ENCODE measurements around the gene INHBB.
A peak's percentile ranks its signal among the peaks of the same experiment; 100 is the strongest.

Gene INHBB

DNA sequence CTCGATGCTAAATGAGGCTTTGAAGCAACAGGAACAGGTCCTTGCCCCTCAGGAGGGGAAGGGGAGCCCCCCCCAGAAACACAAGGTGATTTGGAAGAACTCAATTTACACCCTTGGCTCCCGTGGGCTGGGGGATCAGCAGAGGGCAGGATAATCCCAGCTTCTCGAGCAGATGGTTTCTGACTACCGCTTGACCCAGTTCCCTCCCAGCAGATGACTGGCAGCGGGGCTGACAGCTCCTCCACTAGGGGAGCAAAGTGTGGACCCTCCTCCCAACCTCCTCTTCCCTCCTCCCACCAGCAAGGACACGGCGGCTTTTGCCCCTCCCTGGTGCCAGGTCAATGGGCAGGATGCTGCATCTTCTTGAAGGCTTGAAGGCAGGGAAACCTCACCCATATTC lies 3.5 kb upstream of the INHBB start:
- Histone ChIP-seq H3K27ac (ENCODE audit: low read depth, low read length, severe bottlenecking) (no peak overlapping the region), H3K9me3 (ENCODE audit: control insufficient read depth, low read length) (no peaks in the 10 kb centered on the region), H3K4me1 (ENCODE audit: control insufficient read depth, insufficient read depth, low read length, poor library complexity, severe bottlenecking) (peaks cover 7% of the 10 kb centered on the region), H3K4me3 (ENCODE audit: extremely low read depth, insufficient read depth, low read length, poor library complexity, severe bottlenecking) (no peak overlapping the region), H3K36me3 (ENCODE audit: control insufficient read depth, insufficient read depth, low read length) (no peaks in the 10 kb centered on the region)
- WGBS, 2 experiments (ENCODE audit: insufficient coverage in 2 of 2), result 38 to 40% methylated on average over 4 to 5 of the region's 7 CpGs

DNA sequence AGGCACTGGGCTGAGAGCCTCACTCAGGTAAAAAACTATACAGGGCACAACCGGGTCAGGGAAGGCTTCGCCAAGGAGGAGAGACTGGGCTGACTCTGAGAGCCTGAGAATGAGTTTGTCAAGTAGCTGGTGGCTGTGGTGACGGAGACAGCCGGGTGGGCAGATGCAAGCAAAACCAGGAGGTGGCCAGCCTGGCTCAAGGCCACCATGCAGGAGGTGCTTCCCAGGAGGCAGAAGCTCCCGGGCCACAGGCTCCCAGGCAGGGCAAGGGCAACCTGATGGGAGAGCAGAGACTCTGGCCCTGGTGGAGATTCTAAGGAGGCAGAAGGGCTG lies 2.9 kb upstream of the INHBB start:
- H3K27ac ChIP-seq (ENCODE audit: low read depth, low read length, severe bottlenecking), result no peak overlapping the region
- no peaks in the 10 kb centered on the region for H3K36me3 ChIP-seq (ENCODE audit: control insufficient read depth, insufficient read depth, low read length)
- WGBS, 2 experiments (ENCODE audit: insufficient coverage in 2 of 2), result 48 to 51% methylated on average over 4 to 5 of the region's 5 CpGs
- H3K9me3 ChIP-seq (ENCODE audit: control insufficient read depth, low read length), result no peaks in the 10 kb centered on the region
- H3K4me3 ChIP-seq (ENCODE audit: extremely low read depth, insufficient read depth, low read length, poor library complexity, severe bottlenecking), result no peak overlapping the region
- H3K4me1 ChIP-seq (ENCODE audit: control insufficient read depth, insufficient read depth, low read length, poor library complexity, severe bottlenecking), result peaks cover 7% of the 10 kb centered on the region

DNA sequence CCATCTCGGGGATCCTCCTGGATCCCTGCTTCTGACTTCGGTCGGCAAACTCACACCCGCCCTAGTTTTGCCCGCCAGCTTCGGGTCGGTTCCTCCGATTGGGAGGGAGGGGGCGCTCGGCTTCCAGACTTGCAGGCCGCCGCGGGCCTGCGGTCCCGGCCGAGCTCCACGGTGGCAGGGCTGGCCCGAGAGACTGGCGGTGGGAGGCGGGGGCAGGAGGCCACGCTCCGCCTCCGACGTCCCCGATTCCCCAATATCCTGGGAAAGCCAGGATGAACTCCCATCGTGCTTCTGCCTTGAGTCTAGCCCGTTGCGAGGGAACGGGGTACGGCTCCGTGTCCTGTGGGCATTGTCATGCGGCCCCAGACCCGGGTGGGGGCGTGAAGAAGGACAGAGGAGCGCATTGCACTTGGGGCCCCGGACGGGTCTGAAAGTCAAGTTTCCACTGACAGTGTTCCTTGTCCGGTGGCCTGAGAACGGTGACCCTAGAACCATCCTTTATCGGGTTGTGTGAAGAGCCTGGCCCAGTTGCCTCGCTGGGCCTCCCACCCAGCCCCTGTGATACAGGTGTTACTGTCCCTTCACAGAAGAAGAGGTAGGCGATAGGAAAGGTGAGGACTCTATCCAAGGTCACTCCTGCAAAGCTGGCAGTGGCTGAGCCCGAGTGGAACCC lies 2.4 kb upstream of the INHBB start:
- 3 to 5% methylated on average over 40 to 42 of the region's 43 CpGs for WGBS, 2 experiments (ENCODE audit: insufficient coverage in 2 of 2)
- Histone ChIP-seq H3K4me1 (ENCODE audit: control insufficient read depth, insufficient read depth, low read length, poor library complexity, severe bottlenecking) (peaks cover 7% of the 10 kb centered on the region), H3K27ac (ENCODE audit: low read depth, low read length, severe bottlenecking) (no peak overlapping the region), H3K36me3 (ENCODE audit: control insufficient read depth, insufficient read depth, low read length) (no peaks in the 10 kb centered on the region), H3K4me3 (ENCODE audit: extremely low read depth, insufficient read depth, low read length, poor library complexity, severe bottlenecking) (no peak overlapping the region), H3K9me3 (ENCODE audit: control insufficient read depth, low read length) (no peaks in the 10 kb centered on the region)

DNA sequence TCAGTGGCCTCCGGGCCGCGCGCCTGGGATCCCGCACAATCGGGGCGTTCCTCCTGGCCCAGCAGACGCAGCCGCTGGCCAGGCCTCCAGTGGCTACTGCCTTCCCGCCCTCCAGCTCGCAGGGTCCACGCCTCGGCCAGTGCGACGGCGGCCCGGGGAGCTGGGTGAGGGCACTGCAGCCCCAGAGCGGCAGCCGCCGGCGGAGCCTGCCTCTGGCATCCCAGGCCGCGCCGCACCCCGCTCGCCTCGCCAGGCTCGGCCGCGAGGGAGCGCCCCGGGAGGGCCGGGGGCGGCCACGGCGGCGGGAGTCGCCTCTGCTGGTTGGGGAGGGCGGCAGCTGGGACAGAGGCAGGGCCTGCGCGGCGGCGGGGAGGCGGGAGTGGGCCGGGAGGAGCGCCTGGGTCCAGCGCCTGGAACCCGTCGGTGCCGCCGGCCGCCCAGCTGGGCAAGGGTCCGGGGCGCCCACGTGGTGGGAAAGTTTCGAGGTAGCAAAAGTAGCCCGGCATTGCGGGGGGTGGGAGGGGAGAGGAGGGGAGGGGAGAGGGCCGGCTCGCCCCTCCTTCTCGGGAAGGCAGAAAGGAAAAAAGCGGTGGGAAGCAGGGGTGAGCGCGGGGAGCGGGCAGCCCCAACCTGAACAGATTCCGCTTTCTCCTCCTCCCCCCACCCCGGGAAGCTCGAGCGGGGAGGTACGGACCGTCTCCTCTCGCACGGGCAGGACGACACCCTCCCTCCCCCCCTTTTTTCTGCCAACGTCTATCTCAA lies 1.5 kb upstream of the INHBB start:
- H3K36me3 ChIP-seq (ENCODE audit: control insufficient read depth, insufficient read depth, low read length), result no peaks in the 10 kb centered on the region
- WGBS, 2 experiments (ENCODE audit: insufficient coverage in 2 of 2), result 2 to 3% methylated on average over 31 to 56 of the region's 75 CpGs
- H3K4me3 ChIP-seq (ENCODE audit: extremely low read depth, insufficient read depth, low read length, poor library complexity, severe bottlenecking), result peak overlapping the region; percentile 19
- no peaks in the 10 kb centered on the region for H3K9me3 ChIP-seq (ENCODE audit: control insufficient read depth, low read length)
- H3K4me1 ChIP-seq (ENCODE audit: control insufficient read depth, insufficient read depth, low read length, poor library complexity, severe bottlenecking), result peaks cover 7% of the 10 kb centered on the region
- H3K27ac ChIP-seq (ENCODE audit: low read depth, low read length, severe bottlenecking), result no peak overlapping the region

DNA sequence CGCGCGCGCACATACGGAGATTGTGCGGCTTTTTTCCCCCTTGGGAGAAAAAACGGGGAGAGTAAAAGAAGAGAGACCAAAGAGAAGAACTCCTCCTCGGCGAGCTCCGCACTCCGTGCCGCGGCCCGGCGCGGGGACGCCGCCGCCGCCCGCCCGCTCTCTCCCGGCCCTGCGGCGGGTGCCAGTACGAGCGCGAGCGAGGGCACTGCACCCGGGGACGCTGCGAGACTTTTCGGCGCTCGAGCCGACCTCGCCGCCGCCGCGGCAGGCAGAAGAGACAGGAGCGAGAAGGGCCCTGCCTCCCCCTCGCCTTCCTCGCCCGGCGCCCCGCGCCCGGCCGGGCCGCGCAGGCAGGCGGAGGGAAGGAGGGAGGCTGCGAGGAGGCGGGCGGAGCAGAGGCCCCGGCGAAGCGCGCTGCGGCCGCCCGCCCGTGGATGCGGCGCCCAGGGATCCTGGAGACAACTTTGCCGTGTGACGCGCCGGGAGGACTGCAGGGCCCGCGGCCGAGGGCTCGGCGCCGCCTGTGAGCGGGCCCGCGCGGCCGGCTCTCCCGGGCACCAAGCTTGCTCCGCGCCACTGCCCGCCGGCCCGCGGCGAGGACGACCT lies 857 bp upstream of the INHBB start:
- no peak overlapping the region for H3K27ac ChIP-seq (ENCODE audit: low read depth, low read length, severe bottlenecking)
- WGBS, 2 experiments (ENCODE audit: insufficient coverage in 2 of 2), result 0 to 1% methylated on average over 32 to 53 of the region's 90 CpGs
- no peaks in the 10 kb centered on the region for H3K9me3 ChIP-seq (ENCODE audit: control insufficient read depth, low read length)
- peak overlapping the region; percentile 19 for H3K4me3 ChIP-seq (ENCODE audit: extremely low read depth, insufficient read depth, low read length, poor library complexity, severe bottlenecking)
- H3K36me3 ChIP-seq (ENCODE audit: control insufficient read depth, insufficient read depth, low read length), result no peaks in the 10 kb centered on the region
- H3K4me1 ChIP-seq (ENCODE audit: control insufficient read depth, insufficient read depth, low read length, poor library complexity, severe bottlenecking), result peaks cover 7% of the 10 kb centered on the region

DNA sequence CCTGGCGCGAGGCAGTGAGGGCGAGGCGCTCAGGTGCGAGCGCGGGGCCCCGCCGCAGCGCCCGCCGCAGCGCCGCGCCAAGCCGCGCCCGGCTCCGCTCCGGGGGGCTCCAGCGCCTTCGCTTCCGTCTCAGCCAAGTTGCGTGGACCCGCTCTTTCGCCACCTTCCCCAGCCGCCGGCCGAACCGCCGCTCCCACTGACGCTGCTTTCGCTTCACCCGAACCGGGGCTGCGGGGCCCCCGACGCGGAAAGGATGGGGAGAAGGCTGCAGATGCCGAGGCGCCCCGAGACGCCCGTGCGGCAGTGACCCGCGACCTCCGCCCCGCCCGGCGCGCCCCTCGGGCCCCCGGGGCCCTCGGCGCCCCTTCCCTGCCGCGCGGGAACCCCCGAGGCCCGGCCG lies 328 bp upstream of the INHBB start:
- WGBS, 2 experiments (ENCODE audit: insufficient coverage in 2 of 2), result 1% methylated on average over 30 to 43 of the region's 62 CpGs
- no peak overlapping the region for H3K27ac ChIP-seq (ENCODE audit: low read depth, low read length, severe bottlenecking)
- H3K4me1 ChIP-seq (ENCODE audit: control insufficient read depth, insufficient read depth, low read length, poor library complexity, severe bottlenecking), result peaks cover 7% of the 10 kb centered on the region
- H3K9me3 ChIP-seq (ENCODE audit: control insufficient read depth, low read length), result no peaks in the 10 kb centered on the region
- H3K36me3 ChIP-seq (ENCODE audit: control insufficient read depth, insufficient read depth, low read length), result no peaks in the 10 kb centered on the region
- H3K4me3 ChIP-seq (ENCODE audit: extremely low read depth, insufficient read depth, low read length, poor library complexity, severe bottlenecking), result peak overlapping the region; percentile 14

DNA sequence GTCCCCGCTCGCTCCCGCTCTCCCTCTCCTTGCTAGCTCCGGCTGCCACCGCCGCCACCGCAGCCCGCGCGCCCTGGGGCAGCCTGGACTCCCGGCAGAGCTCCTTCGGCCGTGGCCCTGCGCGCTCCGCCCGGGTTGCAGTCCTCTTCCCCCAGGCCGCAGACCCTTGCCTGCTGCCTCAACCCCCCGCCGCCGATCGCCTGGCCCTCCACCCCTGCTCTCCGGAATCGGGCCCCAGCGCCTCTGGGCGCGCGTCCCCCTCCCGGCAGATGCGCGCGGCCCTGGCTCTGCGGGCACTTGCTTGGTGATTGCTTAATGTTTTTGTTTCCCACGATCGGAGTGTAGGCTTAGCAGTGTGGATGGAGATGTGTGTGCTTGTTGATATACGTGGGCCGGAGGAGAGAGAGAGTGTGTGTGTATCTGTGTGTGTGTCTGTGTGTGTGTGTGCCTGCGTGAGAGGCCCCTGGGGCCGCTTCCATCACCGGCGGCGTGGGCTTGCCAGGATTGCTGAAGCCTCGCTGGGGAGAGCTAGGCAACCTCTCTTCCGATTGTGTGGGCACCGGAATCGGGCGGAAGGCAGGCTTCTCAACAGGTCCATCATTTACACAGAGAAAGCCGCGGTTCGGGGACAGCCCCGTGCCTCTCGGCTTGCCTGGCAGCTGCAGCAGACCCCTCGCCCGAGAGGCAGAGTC lies 877 bp downstream of the INHBB start:
- WGBS, 2 experiments (ENCODE audit: insufficient coverage in 2 of 2), result 3% methylated on average over 40 to 47 of the region's 54 CpGs
- Histone ChIP-seq H3K36me3 (ENCODE audit: control insufficient read depth, insufficient read depth, low read length) (no peaks in the 10 kb centered on the region), H3K4me3 (ENCODE audit: extremely low read depth, insufficient read depth, low read length, poor library complexity, severe bottlenecking) (peak overlapping the region; percentile 2), H3K9me3 (ENCODE audit: control insufficient read depth, low read length) (no peaks in the 10 kb centered on the region), H3K4me1 (ENCODE audit: control insufficient read depth, insufficient read depth, low read length, poor library complexity, severe bottlenecking) (peaks cover 7% of the 10 kb centered on the region), H3K27ac (ENCODE audit: low read depth, low read length, severe bottlenecking) (no peak overlapping the region)

DNA sequence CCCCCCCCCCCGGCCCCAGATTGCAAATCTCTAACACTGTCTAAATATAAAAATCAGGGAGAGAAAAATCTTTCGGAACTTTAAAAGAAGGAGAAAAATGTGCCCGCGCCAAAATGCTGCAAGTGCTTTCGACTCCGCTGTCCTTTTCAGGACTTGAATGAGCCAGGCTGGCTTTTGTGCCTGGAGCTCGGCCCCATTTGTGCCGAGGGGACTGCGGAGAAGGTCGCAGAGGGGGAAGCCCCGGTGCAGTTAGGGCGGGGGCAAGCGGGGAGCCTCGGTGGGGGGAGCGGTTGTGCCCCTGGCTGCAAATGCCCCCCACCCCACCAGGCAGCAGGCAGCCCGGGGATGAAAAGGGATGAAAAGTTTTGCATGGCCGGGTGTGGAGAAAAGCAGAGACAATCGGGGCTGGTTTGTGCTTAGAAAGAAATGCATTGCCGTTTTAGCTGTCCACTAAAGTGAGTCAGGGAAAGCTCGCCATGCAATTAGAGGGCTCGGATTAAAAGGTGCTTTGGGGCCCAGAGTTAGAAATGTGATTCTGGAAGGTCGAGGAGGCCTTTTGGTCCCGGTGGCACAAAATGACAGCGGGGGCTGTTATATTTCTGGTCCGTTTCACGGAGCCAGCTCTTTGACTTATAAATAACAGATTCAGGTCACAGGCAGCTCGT lies 1.6 kb downstream of the INHBB start:
- Histone ChIP-seq H3K4me3 (ENCODE audit: extremely low read depth, insufficient read depth, low read length, poor library complexity, severe bottlenecking) (no peak overlapping the region), H3K4me1 (ENCODE audit: control insufficient read depth, insufficient read depth, low read length, poor library complexity, severe bottlenecking) (peaks cover 7% of the 10 kb centered on the region), H3K27ac (ENCODE audit: low read depth, low read length, severe bottlenecking) (no peak overlapping the region), H3K9me3 (ENCODE audit: control insufficient read depth, low read length) (no peaks in the 10 kb centered on the region), H3K36me3 (ENCODE audit: control insufficient read depth, insufficient read depth, low read length) (no peaks in the 10 kb centered on the region)
- 6% methylated on average over 14 to 17 of the region's 27 CpGs for WGBS, 2 experiments (ENCODE audit: insufficient coverage in 2 of 2)

DNA sequence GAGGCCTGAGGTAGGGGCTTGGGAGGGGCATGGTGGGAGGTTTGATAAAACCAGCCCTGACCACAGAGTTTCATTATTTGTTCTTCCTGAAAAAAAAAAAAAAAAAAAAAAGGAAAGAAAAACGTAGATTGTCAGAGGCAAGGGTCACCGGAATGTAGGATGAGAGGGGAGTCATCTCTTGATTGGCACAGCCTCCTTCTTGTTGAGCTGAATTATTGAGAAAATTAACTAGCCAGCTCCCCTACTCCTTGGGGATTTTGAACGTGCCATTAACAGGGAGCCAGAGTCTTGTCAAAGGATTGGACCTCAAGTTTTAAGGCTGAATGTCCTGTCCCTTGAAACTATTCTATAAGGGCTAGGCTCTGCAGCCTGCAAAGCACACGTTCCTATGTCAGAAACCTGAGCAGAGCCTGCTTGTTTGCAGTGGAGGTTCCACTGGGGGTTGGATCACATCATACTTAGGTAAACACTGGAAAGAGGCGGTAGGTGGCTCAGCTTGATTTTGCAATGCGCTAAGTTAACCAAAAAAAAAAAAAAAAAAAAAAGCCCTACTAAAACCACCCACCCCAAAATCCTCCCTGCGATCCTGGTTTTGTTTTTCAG lies 2.3 kb downstream of the INHBB start:
- H3K36me3 ChIP-seq (ENCODE audit: control insufficient read depth, insufficient read depth, low read length), result no peaks in the 10 kb centered on the region
- no peak overlapping the region for H3K27ac ChIP-seq (ENCODE audit: low read depth, low read length, severe bottlenecking)
- H3K9me3 ChIP-seq (ENCODE audit: control insufficient read depth, low read length), result no peaks in the 10 kb centered on the region
- peaks cover 3% of the 10 kb centered on the region for H3K4me1 ChIP-seq (ENCODE audit: control insufficient read depth, insufficient read depth, low read length, poor library complexity, severe bottlenecking)
- WGBS, 2 experiments (ENCODE audit: insufficient coverage in 2 of 2), result 14% methylated on average over 3 to 4 of the region's 7 CpGs
- H3K4me3 ChIP-seq (ENCODE audit: extremely low read depth, insufficient read depth, low read length, poor library complexity, severe bottlenecking), result no peak overlapping the region

Data from mesodermal cell (in vitro differentiated cells).